Hepatocyte (in vitro differentiated cells): Measurements from ENCODE around the gene PRKG1. TPM values are rescaled to one million over a fixed set of nuclear protein-coding genes. Genes with fewer than 3 reads are reported as not detected.

ENCODE experiments used
- DNase-seq: peaks from one replicate; pipeline ENCODE4 v3.0.0-alpha.2; 2016; ENCODE audit warnings: low spot score
- H2AFZ ChIP-seq: fragments of 200-600 bp; sonication (generic); 2 replicates; pipeline ENCODE4 v1.6.0; 2016; ENCODE audit warnings: antibody characterized with exemption, mild to moderate bottlenecking
- H3K27ac ChIP-seq: fragments of 200-600 bp; sonication (generic); 2 replicates; pipeline ENCODE4 v1.5.1; 2016; ENCODE audit warnings: mild to moderate bottlenecking
- H3K27me3 ChIP-seq: fragments of 200-600 bp; sonication (generic); 2 replicates; pipeline ENCODE4 v1.6.1; 2016
- H3K36me3 ChIP-seq: fragments of 200-600 bp; sonication (generic); replicated peaks from 2 replicates; pipeline ENCODE4 v1.5.1; 2016; ENCODE audit warnings: low read depth; ENCODE audit not compliant: insufficient read depth
- H3K4me1 ChIP-seq: fragments of 200-600 bp; sonication (generic); 2 replicates; pipeline ENCODE4 v1.5.1; 2016; ENCODE audit warnings: mild to moderate bottlenecking, moderate library complexity; ENCODE audit not compliant: insufficient read depth
- H3K4me2 ChIP-seq: fragments of 200-600 bp; sonication (generic); 2 replicates; pipeline ENCODE4 v1.6.0; 2016
- H3K4me3 ChIP-seq: fragments of 200-600 bp; sonication (generic); 2 replicates; pipeline ENCODE4 v1.5.1; 2016; ENCODE audit warnings: mild to moderate bottlenecking
- H3K79me2 ChIP-seq: fragments of 200-600 bp; sonication (generic); 2 replicates; pipeline ENCODE4 v1.6.0; 2017; ENCODE audit warnings: mild to moderate bottlenecking
- H3K9me2 ChIP-seq: fragments of 200-600 bp; sonication (generic); replicated peaks from 2 replicates; pipeline ENCODE4 v1.6.0; 2017; ENCODE audit warnings: mild to moderate bottlenecking; ENCODE audit not compliant: insufficient read depth
- H3K9me3 ChIP-seq: fragments of 200-600 bp; sonication (generic); 2 replicates; pipeline ENCODE4 v1.5.1; 2016; ENCODE audit warnings: low read depth, mild to moderate bottlenecking
- H4K20me1 ChIP-seq: fragments of 200-600 bp; sonication (generic); 2 replicates; pipeline ENCODE4 v1.6.0; 2016; ENCODE audit warnings: mild to moderate bottlenecking; ENCODE audit not compliant: insufficient read depth, poor library complexity, severe bottlenecking
- EZH2 ChIP-seq: fragments of 200-600 bp; sonication (generic); IDR thresholded peaks from 2 replicates; pipeline ENCODE4 v1.6.1; 2016; ENCODE audit warnings: antibody characterized with exemption, mild to moderate bottlenecking, borderline replicate concordance
- EZH2phosphoT487 ChIP-seq: fragments of 200-600 bp; sonication (generic); IDR thresholded peaks from one replicate; pipeline ENCODE4 v1.6.1; 2018; ENCODE audit warnings: antibody characterized with exemption, mild to moderate bottlenecking, low read depth, moderate library complexity; ENCODE audit not compliant: unreplicated experiment, severe bottlenecking
- WGBS: methylation state at CpG from one replicate; pipeline ENCODE4 v1.1.6; 2016; ENCODE audit warnings: low lambda C conversion rate; ENCODE audit errors: missing lambda C conversion rate; 5-methylcytosine and 5-hydroxymethylcytosine counted together
- polyA plus RNA-seq: library from polyadenylated mRNA; unstranded; fragments of >200 nt; fragmentation: Nextera tagmentation; extraction: Ambion mirVana; gene quantifications from 2 replicates; pipeline ENCODE4 v1.2.1, GENCODE V29; 2016
- total RNA-seq: library from RNA; depleted of rRNA; stranded (reverse); fragments of >200 nt; gene quantifications from 2 replicates; pipeline ENCODE4 v1.2.3, GENCODE V29; 2014
- TF ChIP-seq, protein P1 (sequence below): fragments of 200-600 bp; sonication (generic); IDR thresholded peaks from 2 replicates; pipeline ENCODE4 v1.5.1; 2016; ENCODE audit warnings: antibody characterized with exemption, mild to moderate bottlenecking; ENCODE audit not compliant: poor library complexity

Gene PRKG1
- total and polyA plus RNA-seq, 2 experiments from 2014 or later, result 4.0 to 8.1 TPM

DNA sequence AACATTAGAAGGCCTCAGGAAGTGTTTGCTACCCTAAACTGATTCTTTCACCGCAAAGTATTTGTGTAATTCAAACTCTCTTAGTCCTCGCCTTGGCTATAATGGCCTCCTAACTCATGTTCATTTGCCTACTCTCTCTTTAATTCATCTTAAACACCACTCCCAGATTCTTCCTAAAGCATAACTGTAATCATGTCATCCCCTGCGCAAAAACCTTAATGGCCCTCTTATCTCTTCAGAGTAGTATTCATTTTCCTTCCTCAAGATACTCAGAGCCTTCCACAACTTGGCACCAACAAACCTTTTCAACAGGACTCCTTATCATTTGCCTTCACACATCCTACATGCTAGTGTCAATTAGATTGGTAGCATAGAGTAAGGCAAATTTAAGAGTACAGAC, 582.2 kb downstream of the PRKG1 start:
- Histone ChIP-seq H3K9me2 (no peaks in the 10 kb centered on the region), H4K20me1 (no peaks in the 10 kb centered on the region), H3K4me2 (no peak overlapping the region), H3K4me3 (no peak overlapping the region), H3K4me1 (no peaks in the 10 kb centered on the region), H3K79me2 (no peaks in the 10 kb centered on the region), H3K27ac (no peak overlapping the region), H3K9me3 (no peaks in the 10 kb centered on the region), H2AFZ (no peak overlapping the region), H3K27me3 (no peaks in the 10 kb centered on the region), H3K36me3 (no peaks in the 10 kb centered on the region)
- TF ChIP-seq, protein P1, sequence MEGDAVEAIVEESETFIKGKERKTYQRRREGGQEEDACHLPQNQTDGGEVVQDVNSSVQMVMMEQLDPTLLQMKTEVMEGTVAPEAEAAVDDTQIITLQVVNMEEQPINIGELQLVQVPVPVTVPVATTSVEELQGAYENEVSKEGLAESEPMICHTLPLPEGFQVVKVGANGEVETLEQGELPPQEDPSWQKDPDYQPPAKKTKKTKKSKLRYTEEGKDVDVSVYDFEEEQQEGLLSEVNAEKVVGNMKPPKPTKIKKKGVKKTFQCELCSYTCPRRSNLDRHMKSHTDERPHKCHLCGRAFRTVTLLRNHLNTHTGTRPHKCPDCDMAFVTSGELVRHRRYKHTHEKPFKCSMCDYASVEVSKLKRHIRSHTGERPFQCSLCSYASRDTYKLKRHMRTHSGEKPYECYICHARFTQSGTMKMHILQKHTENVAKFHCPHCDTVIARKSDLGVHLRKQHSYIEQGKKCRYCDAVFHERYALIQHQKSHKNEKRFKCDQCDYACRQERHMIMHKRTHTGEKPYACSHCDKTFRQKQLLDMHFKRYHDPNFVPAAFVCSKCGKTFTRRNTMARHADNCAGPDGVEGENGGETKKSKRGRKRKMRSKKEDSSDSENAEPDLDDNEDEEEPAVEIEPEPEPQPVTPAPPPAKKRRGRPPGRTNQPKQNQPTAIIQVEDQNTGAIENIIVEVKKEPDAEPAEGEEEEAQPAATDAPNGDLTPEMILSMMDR, result no peak
- TF ChIP-seq EZH2 (no peak), EZH2phosphoT487 (no peak)
- DNase-seq, result no peak
- WGBS, result 81% methylated on average over 3 of the region's 3 CpGs

DNA sequence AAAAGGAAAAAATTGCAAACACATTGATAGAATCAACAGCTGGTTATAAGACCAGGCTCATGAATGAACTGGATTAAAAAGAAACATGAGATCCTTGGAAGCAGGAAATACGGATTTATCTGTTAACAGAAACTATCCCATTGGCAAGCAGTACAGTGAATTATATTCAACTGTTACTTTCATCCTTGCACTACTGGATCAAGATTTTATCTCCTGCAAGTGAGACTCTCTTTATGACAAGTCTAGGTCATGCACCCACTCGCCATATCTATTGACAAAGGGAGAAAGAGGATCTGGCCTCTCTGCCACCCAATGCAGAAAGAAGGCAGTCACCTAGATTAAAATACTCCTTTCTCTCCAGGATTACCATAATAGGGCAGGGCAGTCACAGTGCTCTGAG, 583.7 kb downstream of the PRKG1 start:
- H3K79me2 ChIP-seq, result no peaks in the 10 kb centered on the region
- WGBS, result 52% methylated on average over 2 of the region's 2 CpGs
- no peaks in the 10 kb centered on the region for H3K9me2 ChIP-seq
- H3K36me3 ChIP-seq, result no peaks in the 10 kb centered on the region
- no peak overlapping the region for H2AFZ ChIP-seq
- H3K4me1 ChIP-seq, result no peaks in the 10 kb centered on the region
- H3K27me3 ChIP-seq, result no peaks in the 10 kb centered on the region
- TF ChIP-seq, protein P1, result no peak
- no peak for TF ChIP-seq EZH2phosphoT487
- H3K27ac ChIP-seq, result no peak overlapping the region
- H3K4me3 ChIP-seq, result no peak overlapping the region
- H4K20me1 ChIP-seq, result no peaks in the 10 kb centered on the region
- DNase-seq, result no peak
- H3K4me2 ChIP-seq, result no peak overlapping the region
- no peaks in the 10 kb centered on the region for H3K9me3 ChIP-seq

DNA sequence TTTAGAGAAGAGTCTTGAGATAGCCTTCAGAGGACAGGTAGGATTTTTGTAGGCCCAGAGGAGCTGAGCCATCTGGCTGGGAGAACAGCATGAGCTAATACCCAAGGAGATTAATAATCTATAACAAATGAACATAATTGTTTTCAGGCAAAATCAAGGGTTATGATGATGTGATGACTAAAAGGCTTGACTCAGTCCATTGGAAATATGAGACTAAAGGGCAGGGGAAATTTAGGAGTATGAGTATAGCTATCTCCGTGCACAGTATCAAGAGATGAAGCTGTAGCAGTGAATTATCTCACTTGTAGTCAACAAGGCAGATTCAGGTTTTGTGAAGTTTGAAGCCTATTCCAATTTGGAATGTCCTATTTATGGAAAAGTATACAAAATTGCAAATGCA, 585.1 kb downstream of the PRKG1 start:
- H3K36me3 ChIP-seq, result no peaks in the 10 kb centered on the region
- H3K27me3 ChIP-seq, result no peaks in the 10 kb centered on the region
- TF ChIP-seq EZH2 (no peak), EZH2phosphoT487 (no peak)
- TF ChIP-seq, protein P1, result no peak
- H3K9me2 ChIP-seq, result no peaks in the 10 kb centered on the region
- no peak overlapping the region for H3K4me2 ChIP-seq
- DNase-seq, result no peak
- H3K4me1 ChIP-seq, result no peaks in the 10 kb centered on the region
- WGBS, result 94% methylated on average over 1 of the region's 1 CpG
- H3K9me3 ChIP-seq, result no peaks in the 10 kb centered on the region
- H3K27ac ChIP-seq, result no peak overlapping the region
- no peaks in the 10 kb centered on the region for H4K20me1 ChIP-seq
- no peak overlapping the region for H2AFZ ChIP-seq
- H3K79me2 ChIP-seq, result no peaks in the 10 kb centered on the region
- no peak overlapping the region for H3K4me3 ChIP-seq

DNA sequence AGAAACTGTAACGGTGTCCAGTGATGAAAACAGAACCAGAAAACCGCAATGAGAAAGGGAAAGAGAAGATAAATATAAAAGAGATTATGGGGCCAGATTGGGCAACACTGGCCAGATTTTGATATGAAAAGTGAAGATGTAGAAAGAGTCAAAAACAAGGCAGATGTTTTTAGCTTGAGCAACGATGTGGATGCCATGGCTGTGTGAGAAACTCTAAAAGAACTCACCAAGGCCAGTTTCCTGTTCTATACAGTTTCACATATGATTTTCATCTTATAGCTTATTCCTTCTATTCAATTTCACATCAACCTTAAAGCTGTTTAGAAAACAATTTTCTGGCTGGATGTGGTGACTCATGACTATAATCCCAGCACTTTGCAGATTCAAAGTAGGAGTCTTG, 588.8 kb downstream of the PRKG1 start:
- Histone ChIP-seq H3K36me3 (no peaks in the 10 kb centered on the region), H3K9me3 (no peaks in the 10 kb centered on the region), H2AFZ (no peak overlapping the region), H3K4me1 (no peaks in the 10 kb centered on the region), H3K79me2 (no peaks in the 10 kb centered on the region), H3K4me3 (no peak overlapping the region), H3K9me2 (no peaks in the 10 kb centered on the region), H3K27me3 (no peaks in the 10 kb centered on the region), H4K20me1 (no peaks in the 10 kb centered on the region), H3K4me2 (no peak overlapping the region), H3K27ac (no peak overlapping the region)
- TF ChIP-seq EZH2phosphoT487, result no peak
- no peak for TF ChIP-seq EZH2
- TF ChIP-seq, protein P1, result no peak
- 93% methylated on average over 3 of the region's 3 CpGs for WGBS
- DNase-seq, result no peak
